Epidermal melanocyte (primary cell): ENCODE measurements around the gene ASB3.
"Not testable (repeated sequence)": the region's sequence is repeated elsewhere in the genome, so short reads cannot be mapped to it uniquely, and the experiment has no call there.

ENCODE experiments used
- DNase-seq: peaks from one replicate; pipeline ENCODE4 v3.0.0; 2011; ENCODE audit warnings: low spot score; ENCODE audit not compliant: insufficient read length

The ASB3 gene

GRCh38 chr2:53739032-53739431 is 47.7 kb downstream of the ASB3 start:
- DNase-seq = no peak

- DNase-seq = no peak
These were observed 49.7 kb downstream of the ASB3 start for GRCh38 chr2:53737091-53737490.

- no peak for DNase-seq
These were observed 57.5 kb downstream of the ASB3 start for GRCh38 chr2:53729143-53729762.

- no peak for DNase-seq
These were observed 58.8 kb downstream of the ASB3 start for GRCh38 chr2:53727921-53728320.

- no peak for DNase-seq
These were observed 61.1 kb downstream of the ASB3 start for GRCh38 chr2:53725662-53726061.

- no peak for DNase-seq
These were observed 62.2 kb downstream of the ASB3 start for GRCh38 chr2:53724536-53724935.

GRCh38 chr2:53720944-53721343 is 65.8 kb downstream of the ASB3 start:
- not testable (repeated sequence) for DNase-seq

- DNase-seq = no peak
These were observed 71.2 kb downstream of the ASB3 start for GRCh38 chr2:53715568-53715967.

- DNase-seq = no peak
These were observed 75.4 kb downstream of the ASB3 start for GRCh38 chr2:53711271-53711780.

GRCh38 chr2:53708988-53709387 is 77.8 kb downstream of the ASB3 start:
- DNase-seq = no peak

- DNase-seq = no peak
These were observed 85.5 kb downstream of the ASB3 start for GRCh38 chr2:53701221-53701620.

GRCh38 chr2:53697686-53698085 is 89.1 kb downstream of the ASB3 start:
- no peak for DNase-seq

- no peak for DNase-seq
These were observed 89.7 kb downstream of the ASB3 start for GRCh38 chr2:53697092-53697491.

GRCh38 chr2:53695575-53695974 is 91.2 kb downstream of the ASB3 start:
- DNase-seq = no peak

GRCh38 chr2:53694096-53694771 is 92.5 kb downstream of the ASB3 start:
- DNase-seq = no peak

- no peak for DNase-seq
These were observed 95.9 kb downstream of the ASB3 start for GRCh38 chr2:53690876-53691275.

- DNase-seq = no peak
These were observed 113.8 kb downstream of the ASB3 start for GRCh38 chr2:53672881-53673522.

- DNase-seq = no peak
These were observed 116.4 kb downstream of the ASB3 start for GRCh38 chr2:53670331-53670730.

- no peak for DNase-seq
These were observed 118.1 kb downstream of the ASB3 start for GRCh38 chr2:53668624-53669026.

GRCh38 chr2:53667130-53667529 is 119.6 kb downstream of the ASB3 start:
- DNase-seq = not testable (repeated sequence)

GRCh38 chr2:53660886-53661285 is 125.9 kb downstream of the ASB3 start:
- DNase-seq = no peak

GRCh38 chr2:53658474-53658873 is 128.3 kb downstream of the ASB3 start:
- not testable (repeated sequence) for DNase-seq

- no peak for DNase-seq
These were observed 131.5 kb downstream of the ASB3 start for GRCh38 chr2:53655256-53655655.
